ENCODE measurements around the gene NARF.

- TF ChIP-seq CTCF (IDR thresholded peaks at IDR 0.05) (no peak), POLR2A (IDR thresholded peaks at IDR 0.05) (no peak)
Measured at GRCh38 chr17:82486231-82487094, 27.9 kb downstream of the NARF start.

Measured in esophagus squamous epithelium (tissue), 4 donors.